Lower leg skin (tissue), 4 donors: ENCODE measurements around the gene RHCE. TPM values are rescaled to one million over a fixed set of nuclear protein-coding genes. Genes with fewer than 3 reads are reported as not detected.

Experiments
- DNase-seq, 2 donors: peaks; one replicate each; pipeline ENCODE4 v3.0.0-alpha.2; 2019; ENCODE audit warnings: low spot score in 2 of 2
- H3K4me3 ChIP-seq: fragments of 200-600 bp; sonication (generic); 2 replicates; pipeline ENCODE4 v1.5.1; 2017; ENCODE audit warnings: mild to moderate bottlenecking, low read depth; ENCODE audit not compliant: poor library complexity, severe bottlenecking
- CTCF ChIP-seq, 3 donors: fragments of 450-650 bp; IDR thresholded peaks; one replicate each; pipeline ENCODE4 v1.5.1; 2016; ENCODE audit warnings: antibody characterized with exemption in 3 of 3, mild to moderate bottlenecking in 3 of 3, moderate library complexity in 2 of 3
- POLR2A ChIP-seq, 2 donors: fragments of 450-650 bp; IDR thresholded peaks; one replicate each; pipeline ENCODE4 v1.6.1; 2016 to 2017; ENCODE audit warnings: antibody characterized with exemption in 2 of 2, mild to moderate bottlenecking in 1 of 2, moderate library complexity in 1 of 2
- WGBS, 2 donors: methylation state at CpG; one replicate each; pipeline ENCODE4 v1.1.5; 2018; 5-methylcytosine and 5-hydroxymethylcytosine counted together
- intact Hi-C: fragments of 100-400 bp; cut with DNase I; formaldehyde crosslinking; loops from one replicate; pipeline ENCODE4 v1.15.0; 2023; ENCODE audit warnings: low total_unique reads
- total RNA-seq, 4 donors: library from RNA; depleted of rRNA; stranded (reverse); fragments of >200 nt; gene quantifications; one replicate each; pipeline ENCODE4 v1.1.0, GENCODE V29; 2016

Gene RHCE
- total RNA-seq, 4 donors from 2014 or later = 0.16 to 1.4 (median 0.61) TPM; not detected in 1

GRCh38 chr1:25437672-25438071 is 17.0 kb upstream of the RHCE start:
- TF ChIP-seq POLR2A (IDR thresholded peaks at IDR 0.05) (no peak), CTCF (IDR thresholded peaks at IDR 0.05) (no peak)
- intact Hi-C loops = no loop called here
- 92 to 96% methylated on average over 8 of the region's 8 CpGs for WGBS, 2 donors
- no peak for DNase-seq
- no peak overlapping the region for H3K4me3 ChIP-seq

GRCh38 chr1:25435397-25436108 is 14.9 kb upstream of the RHCE start:
- DNase-seq = no peak
- no peak overlapping the region for H3K4me3 ChIP-seq
- no peak for TF ChIP-seq CTCF (IDR thresholded peaks at IDR 0.05)
- TF ChIP-seq POLR2A (IDR thresholded peaks at IDR 0.05) = no peak
- intact Hi-C loops = no loop called here
- WGBS, 2 donors = 27 to 35% methylated on average over 4 of the region's 4 CpGs

- TF ChIP-seq CTCF (IDR thresholded peaks at IDR 0.05) (no peak), POLR2A (IDR thresholded peaks at IDR 0.05) (no peak)
- WGBS, 2 donors = 48 to 52% methylated on average over 4 of the region's 4 CpGs
- no peak for DNase-seq
- intact Hi-C loops = no loop called here
- no peak overlapping the region for H3K4me3 ChIP-seq
Measured at GRCh38 chr1:25433389-25434186, 13.0 kb upstream of the RHCE start.

GRCh38 chr1:25432749-25433388 is 12.2 kb upstream of the RHCE start:
- DNase-seq = no peak
- 62 to 71% methylated on average over 6 of the region's 6 CpGs for WGBS, 2 donors
- TF ChIP-seq POLR2A (IDR thresholded peaks at IDR 0.05) = no peak
- no peak for TF ChIP-seq CTCF (IDR thresholded peaks at IDR 0.05)
- no peak overlapping the region for H3K4me3 ChIP-seq
- intact Hi-C loops = no loop called here

- intact Hi-C loops = no loop called here
- TF ChIP-seq CTCF (IDR thresholded peaks at IDR 0.05) (no peak), POLR2A (IDR thresholded peaks at IDR 0.05) (no peak)
- no peak for DNase-seq
- H3K4me3 ChIP-seq = no peak overlapping the region
- 15 to 18% methylated on average over 6 of the region's 6 CpGs for WGBS, 2 donors
Measured at GRCh38 chr1:25431955-25432719, 11.5 kb upstream of the RHCE start.
